GM19467 (cell line): ENCODE results near the gene KLF15.

Source experiments
- ATAC-seq: cut with Tn5 transposase; IDR thresholded peaks from one replicate; pipeline ENCODE4 v1.9.1; 2021; ENCODE audit warnings: mild to moderate bottlenecking, moderate library complexity; ENCODE audit not compliant: unreplicated experiment

KLF15 gene

GRCh38 chr3:126322181-126322967, 34.8 kb downstream of the KLF15 start:
- ATAC-seq, result no peak

DNA sequence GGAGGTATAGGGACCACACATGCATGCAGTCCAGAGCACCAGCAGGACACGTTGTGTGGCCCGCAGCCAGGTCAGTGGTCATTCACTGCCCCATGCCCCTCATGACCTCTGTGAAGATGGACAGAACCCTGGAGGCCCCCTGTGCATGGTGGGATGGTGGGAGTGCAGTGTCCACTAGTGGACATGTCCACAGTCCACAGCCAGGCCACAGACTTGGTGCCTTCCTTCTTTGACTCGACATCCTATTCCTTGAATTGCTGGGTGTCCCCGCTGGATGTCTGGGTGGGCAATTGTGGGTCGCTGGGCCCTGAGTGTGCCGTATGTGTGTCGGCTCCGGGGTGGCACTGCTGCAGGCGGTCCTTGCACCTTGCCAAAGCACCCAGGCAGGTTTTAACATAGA, 35.7 kb downstream of the KLF15 start:
- ATAC-seq, result no peak

DNA sequence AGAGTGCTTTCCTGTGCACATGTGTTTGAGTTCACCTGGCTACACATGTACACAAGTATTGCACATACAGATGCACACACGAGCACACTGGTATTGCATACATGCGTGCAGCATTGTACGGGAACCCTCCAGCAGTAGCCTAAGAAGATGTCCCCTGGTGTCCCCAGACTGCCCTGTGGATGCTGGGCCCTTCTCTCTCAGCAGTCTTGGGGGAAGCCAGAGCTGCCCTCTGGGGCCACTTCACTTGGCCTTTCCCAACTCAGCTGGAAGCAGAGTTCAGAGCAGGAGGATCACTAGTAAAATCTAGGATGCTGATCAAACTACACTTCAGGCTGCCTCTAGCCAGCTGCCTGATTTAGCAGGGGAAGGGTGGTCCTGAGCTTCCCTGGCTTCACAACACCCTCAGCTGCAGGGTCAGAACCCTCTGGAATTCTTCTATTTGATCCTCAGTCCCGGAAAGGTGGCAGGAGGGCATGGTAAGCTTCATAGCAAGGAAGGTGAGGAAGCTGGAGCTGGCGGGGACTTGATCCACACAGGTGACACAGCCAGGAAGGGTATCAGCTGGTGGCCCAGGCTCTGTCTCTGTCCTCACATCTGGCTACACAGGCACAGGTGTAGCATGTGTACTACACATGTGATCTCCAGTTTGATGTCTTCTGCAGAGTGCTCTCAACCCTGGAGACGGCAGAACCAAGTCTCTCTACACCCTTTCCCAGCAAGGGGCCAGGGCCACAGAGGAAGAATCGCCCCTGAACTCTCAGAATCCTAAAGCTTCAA, 36.5 kb downstream of the KLF15 start:
- ATAC-seq, result no peak

GRCh38 chr3:126319701-126320295, 37.4 kb downstream of the KLF15 start:
- no peak for ATAC-seq

- no peak for ATAC-seq
These were observed 39.9 kb downstream of the KLF15 start for GRCh38 chr3:126317029-126317996.

GRCh38 chr3:126316501-126316939, 40.7 kb downstream of the KLF15 start:
- ATAC-seq, result no peak

- ATAC-seq, result no peak
These were observed 41.2 kb downstream of the KLF15 start for GRCh38 chr3:126316031-126316461.

DNA sequence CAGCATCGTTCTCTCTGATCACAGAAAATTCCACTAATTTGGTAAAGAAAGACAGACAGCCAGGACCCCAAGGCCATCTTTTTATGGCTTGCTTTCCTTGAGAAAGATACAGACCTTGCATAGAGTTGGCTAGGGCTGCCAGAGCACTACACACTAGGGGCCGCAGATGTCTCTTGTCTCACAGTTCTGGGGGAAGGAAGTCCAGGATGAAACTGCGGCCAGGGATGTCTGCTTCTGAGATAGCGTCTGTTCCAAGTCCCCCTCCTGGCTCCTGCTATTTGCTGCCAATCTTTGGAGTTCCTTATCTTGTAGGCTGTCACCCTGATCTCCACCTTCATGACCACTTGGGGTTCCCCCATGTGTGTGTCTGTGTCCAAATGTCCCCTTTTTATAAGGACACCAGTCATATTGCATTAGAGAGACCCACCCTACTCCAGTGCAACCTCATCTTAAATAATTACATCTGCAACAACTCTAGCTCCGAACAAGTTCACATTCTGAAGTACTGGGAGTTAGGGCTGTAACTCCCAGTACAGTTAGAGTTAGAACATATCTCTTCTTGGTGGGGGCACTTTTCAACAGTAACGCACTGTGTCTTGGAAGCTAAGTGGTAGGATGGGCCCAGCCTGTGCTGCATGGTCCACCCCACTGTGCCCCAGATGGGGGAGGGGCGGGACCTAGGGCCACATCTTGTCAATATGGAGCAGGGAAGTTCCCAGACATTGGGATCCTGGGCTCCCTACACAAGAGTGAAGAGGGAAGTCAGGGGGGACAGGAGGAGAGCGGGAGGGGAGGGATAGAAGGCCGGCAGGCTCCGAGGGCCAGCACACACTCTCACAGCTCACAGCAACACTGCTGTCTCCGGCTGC, 42.2 kb downstream of the KLF15 start:
- ATAC-seq, result no peak

DNA sequence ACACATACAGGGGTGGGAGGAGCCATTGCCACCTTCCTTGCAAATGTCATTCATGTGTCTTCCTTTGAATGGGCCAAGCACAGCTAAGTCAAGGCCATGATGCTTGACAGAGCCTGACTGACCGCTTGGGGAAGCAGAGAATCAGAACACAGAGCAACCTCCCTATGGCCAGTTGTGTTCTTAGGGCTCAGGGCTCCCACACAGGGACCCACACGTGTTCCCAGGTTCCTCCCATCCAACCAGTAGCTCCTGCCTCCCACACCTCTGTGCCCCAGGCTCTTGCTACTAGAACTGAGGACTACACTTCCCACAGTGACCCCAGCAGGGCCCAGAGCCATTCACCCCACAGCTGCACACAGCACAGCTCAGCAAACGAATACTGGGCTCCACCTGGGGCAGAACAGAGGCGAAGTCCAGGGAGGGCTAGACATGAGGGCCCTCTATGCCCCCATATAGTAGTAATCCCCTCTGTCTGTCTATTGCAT, 42.9 kb downstream of the KLF15 start:
- ATAC-seq, result no peak

- ATAC-seq, result no peak
These were observed 43.5 kb downstream of the KLF15 start for GRCh38 chr3:126313580-126314304.

DNA sequence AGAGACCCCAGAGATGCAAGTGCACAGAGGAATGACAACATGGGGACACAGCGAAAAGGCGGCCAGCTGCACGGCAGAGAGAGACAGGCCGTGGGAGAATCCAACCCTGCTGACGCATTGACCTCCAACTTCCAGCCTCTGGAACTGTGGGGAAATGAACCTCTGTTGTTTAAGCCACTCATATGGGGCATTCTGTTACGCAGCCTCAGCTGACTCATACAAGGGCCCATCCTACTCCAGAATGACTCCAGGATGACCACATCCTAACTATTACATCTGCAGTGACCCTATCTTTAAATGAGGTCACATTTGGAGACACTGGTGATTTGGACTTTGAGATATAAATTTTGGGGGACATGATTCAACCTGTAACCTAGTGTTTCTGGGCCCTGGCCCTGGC, 44.0 kb downstream of the KLF15 start:
- no peak for ATAC-seq

DNA sequence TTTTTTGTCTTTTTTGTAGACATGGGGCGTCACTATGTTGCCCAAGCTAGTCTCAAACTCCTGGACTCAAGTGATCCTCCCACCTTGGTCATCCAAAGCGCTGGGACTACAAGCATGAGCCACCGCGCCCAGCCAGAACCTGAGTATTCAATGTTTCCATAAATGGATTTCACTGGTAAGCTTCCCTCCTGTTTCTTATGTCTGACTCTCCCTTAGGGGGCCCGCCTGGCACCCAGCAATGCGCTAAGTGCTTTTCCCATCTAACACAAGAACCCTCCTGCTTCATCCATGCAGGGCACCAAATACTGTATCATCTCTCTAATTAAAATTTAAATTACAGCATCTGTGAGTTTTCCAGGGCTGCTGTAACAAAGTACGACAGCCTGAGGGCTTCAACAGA, 44.9 kb downstream of the KLF15 start:
- no peak for ATAC-seq

DNA sequence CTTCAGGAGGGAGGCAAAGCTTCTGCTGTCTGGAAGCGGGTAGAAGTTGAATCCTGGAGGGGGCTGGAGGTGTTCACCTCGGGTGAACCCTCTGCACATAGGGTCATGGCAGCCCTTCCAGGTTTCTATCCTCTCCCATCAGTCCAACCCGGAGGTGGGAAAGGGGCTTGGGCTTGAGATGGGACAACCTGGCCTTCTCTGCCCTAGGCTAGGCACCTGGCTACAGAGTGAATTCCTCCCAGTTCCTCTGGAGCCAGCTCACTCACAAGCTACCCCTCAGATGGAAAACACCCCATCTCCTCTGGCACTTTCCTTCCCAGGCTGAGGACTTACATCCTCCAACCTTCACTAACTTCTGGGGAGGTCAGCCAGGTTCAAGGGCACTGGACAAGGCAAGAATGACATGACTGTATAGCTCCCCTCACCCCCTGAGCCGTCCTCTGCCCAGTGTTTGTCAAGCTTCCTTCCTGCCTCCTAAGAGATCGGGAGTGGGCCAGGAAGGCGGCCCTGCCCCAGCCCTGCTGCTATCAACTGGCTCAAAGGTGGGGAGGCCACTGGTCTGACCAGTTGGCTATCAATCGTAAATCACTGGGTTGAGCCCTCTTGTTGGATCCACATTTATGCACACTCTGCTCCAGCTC, 45.8 kb downstream of the KLF15 start:
- no peak for ATAC-seq

DNA sequence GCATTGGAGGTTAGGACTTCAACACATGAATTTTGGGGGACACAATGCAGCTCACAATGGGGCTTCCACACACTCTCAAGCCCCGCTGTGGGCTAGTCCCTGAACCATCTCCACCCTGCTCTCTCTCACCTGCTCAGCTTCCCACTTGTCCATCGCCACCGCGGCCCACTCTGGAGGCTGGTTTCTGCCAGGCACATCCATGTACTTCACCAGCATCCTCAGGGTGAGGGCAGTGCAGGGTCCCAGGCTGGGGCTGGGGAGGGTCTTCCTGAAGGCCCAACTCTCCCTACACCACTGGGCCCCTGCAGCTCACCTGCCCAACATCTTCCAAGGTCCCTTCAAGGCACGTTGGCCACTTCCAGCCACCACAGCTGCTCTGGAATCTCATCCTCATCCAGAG, 46.4 kb downstream of the KLF15 start:
- ATAC-seq, result no peak

GRCh38 chr3:126309861-126310655, 47.1 kb downstream of the KLF15 start:
- no peak for ATAC-seq

DNA sequence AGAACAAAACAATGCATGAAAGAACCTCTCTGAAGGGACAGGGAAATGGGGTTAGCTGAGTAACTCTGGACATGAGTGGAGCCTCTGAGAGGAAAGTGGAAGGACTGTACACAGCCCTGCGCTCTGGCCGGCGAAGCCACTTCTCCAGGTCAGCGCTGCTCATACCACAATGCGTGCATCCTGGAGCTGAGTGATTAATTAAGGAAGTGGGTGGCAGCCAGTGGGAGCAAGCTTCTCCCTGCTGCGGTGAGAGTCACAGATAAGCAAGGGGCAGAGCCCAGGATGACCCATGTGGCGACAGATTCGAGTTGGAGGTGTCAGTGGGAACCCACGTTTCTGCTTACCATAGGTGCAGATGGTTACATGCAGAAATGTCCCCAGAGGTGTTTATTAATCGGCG, 48.0 kb downstream of the KLF15 start:
- ATAC-seq, result no peak

- no peak for ATAC-seq
These were observed 48.6 kb downstream of the KLF15 start for GRCh38 chr3:126308394-126309125.
